HCT116 (cell line): ENCODE data around the gene ZNF653. TPM values are rescaled to one million over a fixed set of nuclear protein-coding genes. Genes with fewer than 3 reads are reported as not detected.
A peak's percentile ranks its signal among the peaks of the same experiment; 100 is the strongest.
"Not testable (repeated sequence)": the region's sequence is repeated elsewhere in the genome, so short reads cannot be mapped to it uniquely, and the experiment has no call there.

Experiments used
- ATAC-seq: fragments of 200-7000 bp; cut with Tn5 transposase; 2 replicates; pipeline ENCODE4 v1.9.1; 2020; ENCODE audit warnings: mild to moderate bottlenecking, moderate library complexity
- BruUV-seq: library from RNA; stranded (reverse); fragments of 400-500 nt; replicated peaks from 2 replicates; lab custom pipeline; 2021; lab: Mats Ljungman, UMichigan
- CTCF ChIA-PET: fragments of 300-600 bp; sonication (Branson Sonifier 250); formaldehyde crosslinking; loops from one replicate; lab custom pipeline; 2021; ENCODE audit warnings: antibody characterized with exemption; lab: Charles Lee
- POLR2A ChIA-PET: fragments of 300-600, 350-600 bp; sonication (Branson Sonifier 250); formaldehyde crosslinking; loops from one replicate; lab custom pipeline; 2021; ENCODE audit warnings: antibody characterized with exemption; lab: Charles Lee
- RAD21 ChIA-PET, 2 experiments: fragments of 300-600 bp; sonication (Branson Sonifier 250); formaldehyde crosslinking; loops; one replicate each; lab custom pipeline; 2023; ENCODE audit warnings: low total read pairs in 2 of 2; ENCODE audit not compliant: uncharacterized antibody in 2 of 2, unreplicated experiment in 2 of 2, low non-redundant PET in 1 of 2; lab: Charles Lee
- DNase-seq: peaks from one replicate; pipeline ENCODE4 v3.0.0-alpha.2; 2010; ENCODE audit warnings: low read depth, low spot score
- H2AFZ ChIP-seq: fragments of 200-600 bp; shearing (Covaris generic), sonication (generic); 2 replicates; pipeline ENCODE4 v1.6.1; 2017; ENCODE audit warnings: low read depth, mixed run types, mixed read lengths, antibody characterized with exemption, low read length; ENCODE audit not compliant: poor library complexity, severe bottlenecking
- H3K27ac ChIP-seq: 2 replicates; pipeline ENCODE4 v1.5.1; 2012; ENCODE audit warnings: low read depth, low read length
- H3K27me3 ChIP-seq: fragments of 200-600 bp; sonication (generic); 2 replicates; pipeline ENCODE4 v1.6.1; 2016; ENCODE audit warnings: mixed run types, low read length, mixed read lengths; ENCODE audit not compliant: insufficient read depth
- H3K36me3 ChIP-seq, 2 experiments: fragments of 200-500 bp in 1 of 2; fragments of 200-600 bp in 1 of 2; sonication (Bioruptor generic) in 1 of 2; sonication (generic) in 1 of 2; 2 replicates each; pipeline versions ENCODE4 v1.5.1 to v1.6.1; 2014 to 2016; ENCODE audit warnings: low read length in 2 of 2, inconsistent platforms in 1 of 2, mixed read lengths in 1 of 2, mixed run types in 1 of 2; ENCODE audit not compliant: insufficient read depth in 2 of 2, control insufficient read depth in 1 of 2
- H3K4me1 ChIP-seq, 2 experiments: fragments of 200-600 bp in 1 of 2; sonication (generic) in 1 of 2; 2 replicates each; pipeline versions ENCODE4 v1.5.1 to v1.6.1; 2012 to 2017; ENCODE audit warnings: low read length in 2 of 2, inconsistent platforms in 1 of 2, mild to moderate bottlenecking in 1 of 2, mixed read lengths in 1 of 2, mixed run types in 1 of 2, moderate library complexity in 1 of 2; ENCODE audit not compliant: insufficient read depth in 2 of 2, control insufficient read depth in 1 of 2
- H3K4me2 ChIP-seq: fragments of 200-600 bp; sonication (generic); 2 replicates; pipeline ENCODE4 v1.6.1; 2017; ENCODE audit warnings: mixed run types, low read length, mixed read lengths
- H3K4me3 ChIP-seq, 2 experiments: fragments of 200-600 bp in 1 of 2; sonication (generic) in 1 of 2; replicated peaks in 1 of 2; 2 replicates each; pipeline ENCODE4 v1.5.1; 2011 to 2016; ENCODE audit warnings: low read length in 2 of 2, control low read depth in 1 of 2, low read depth in 1 of 2, mild to moderate bottlenecking in 1 of 2, mixed read lengths in 1 of 2, mixed run types in 1 of 2
- H3K79me2 ChIP-seq: fragments of 200-600 bp; sonication (generic); 2 replicates; pipeline ENCODE4 v1.6.1; 2017; ENCODE audit warnings: mild to moderate bottlenecking, mixed run types, low read length, moderate library complexity, mixed read lengths; ENCODE audit not compliant: insufficient read depth
- H3K9ac ChIP-seq: fragments of 200-600 bp; sonication (generic); 2 replicates; pipeline ENCODE4 v1.6.1; 2016; ENCODE audit warnings: low read length, mixed read lengths
- H3K9me2 ChIP-seq: fragments of 200-600 bp; sonication (generic), shearing (Covaris generic); 2 replicates; pipeline ENCODE4 v1.6.1; 2017; ENCODE audit warnings: mixed run types, mild to moderate bottlenecking, moderate library complexity; ENCODE audit not compliant: insufficient read depth
- H3K9me3 ChIP-seq, 2 experiments: fragments of 200-500 bp in 1 of 2; fragments of 200-600 bp in 1 of 2; sonication (Bioruptor generic) in 1 of 2; sonication (generic) in 1 of 2; 2 replicates each; pipeline ENCODE4 v1.6.1; 2014 to 2017; ENCODE audit warnings: low read length in 2 of 2, mixed read lengths in 2 of 2, inconsistent platforms in 1 of 2, low read depth in 1 of 2, mild to moderate bottlenecking in 1 of 2, mixed run types in 1 of 2, moderate library complexity in 1 of 2; ENCODE audit not compliant: control insufficient read depth in 1 of 2, insufficient read depth in 1 of 2
- H4K20me1 ChIP-seq: fragments of 200-600 bp; sonication (generic), shearing (Covaris generic); 2 replicates; pipeline ENCODE4 v1.6.1; 2017; ENCODE audit warnings: mixed run types, mild to moderate bottlenecking, moderate library complexity; ENCODE audit not compliant: insufficient read depth
- CBX3 ChIP-seq: IDR thresholded peaks from 2 replicates; pipeline ENCODE4 v1.6.1; 2012; ENCODE audit warnings: low read depth
- ELF1 ChIP-seq: IDR thresholded peaks from 2 replicates; pipeline ENCODE4 v1.6.1; 2012; ENCODE audit warnings: low read depth, borderline replicate concordance
- EZH2phosphoT487 ChIP-seq: fragments of 200-600 bp; IDR thresholded peaks from 2 replicates; pipeline ENCODE4 v1.6.1; 2018; ENCODE audit warnings: antibody characterized with exemption, borderline replicate concordance
- MAX ChIP-seq: IDR thresholded peaks from 2 replicates; pipeline ENCODE4 v1.6.1; 2012
- intact Hi-C: fragments of 100-400 bp; cut with micrococcal nuclease; formaldehyde crosslinking; loops from 2 replicates; pipeline ENCODE4 v1.10.0; 2022
- total RNA-seq: library from RNA; stranded (reverse); gene quantifications from one replicate; pipeline ENCODE4 v1.2.1, GENCODE V29; 2021; ENCODE audit not compliant: unreplicated experiment
- TF ChIP-seq, protein P1 (sequence below): IDR thresholded peaks from 2 replicates; pipeline ENCODE4 v1.6.1; 2012; ENCODE audit warnings: low read depth

ZNF653 gene
- total RNA-seq, 1 experiment from 2014 or later, result 16.1 TPM

- POLR2A ChIA-PET, result no interaction called here
These were observed 29.8 kb downstream of the ZNF653 start for GRCh38 chr19:11475861-11476260.

DNA sequence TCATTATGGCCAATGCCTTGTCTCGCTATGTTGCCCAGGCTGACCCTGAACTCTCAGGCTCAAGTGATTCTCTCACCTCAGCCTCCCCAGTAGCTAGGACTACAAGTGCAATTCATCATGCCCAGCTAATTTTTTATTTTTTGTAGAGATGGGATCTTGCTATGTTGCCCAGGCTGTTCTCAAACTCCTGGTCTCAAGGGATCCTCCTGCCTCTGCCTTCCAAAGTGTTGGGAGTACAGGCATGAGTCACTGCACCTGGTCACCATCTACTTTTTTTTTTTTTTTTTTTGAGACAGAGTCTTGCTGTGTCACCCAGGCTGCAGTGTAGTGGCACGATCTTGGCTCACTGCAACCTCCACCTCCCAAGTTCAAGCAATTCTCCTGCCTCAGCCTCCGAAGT, 30.3 kb downstream of the ZNF653 start:
- BruUV-seq, H4K20me1 ChIP-seq, H2AFZ ChIP-seq, DNase-seq, intact Hi-C loops, H3K9ac ChIP-seq, H3K4me1 ChIP-seq, H3K79me2 ChIP-seq, H3K27ac ChIP-seq, H3K9me3 ChIP-seq, RAD21 ChIA-PET, H3K36me3 ChIP-seq, POLR2A ChIA-PET, H3K4me2 ChIP-seq, H3K9me2 ChIP-seq, H3K27me3 ChIP-seq, H3K4me3 ChIP-seq: not testable (repeated sequence)
- peak; percentile 39; the same call in 1 of the 2 replicates for ATAC-seq
- CTCF ChIA-PET, result interaction anchor here (1.0 kb wide), 1 partner anchor 94 kb away, joined by 3 read pairs; no protein-coding TSS in a partner anchor

More at GRCh38 chr19:11475861-11476260, 29.8 kb downstream of the ZNF653 start:
- Histone ChIP-seq H3K4me3 (no peak overlapping the region), H3K79me2 (no peaks in the 10 kb centered on the region), H3K4me1 (peaks cover 0 to 9% of the 10 kb centered on the region in 2 experiments; a peak in 1 of 4 replicates), H3K9me3 (no peaks in the 10 kb centered on the region), H3K9ac (no peak overlapping the region), H2AFZ (no peak overlapping the region), H3K4me2 (no peak overlapping the region), H3K27ac (no peak overlapping the region), H3K36me3 (no peaks in the 10 kb centered on the region), H3K27me3 (no peaks in the 10 kb centered on the region), H3K9me2 (no peaks in the 10 kb centered on the region), H4K20me1 (no peaks in the 10 kb centered on the region)
- ATAC-seq (no peak), DNase-seq (no peak)
- intact Hi-C loops, result no loop called here
- TF ChIP-seq MAX, result no peak
- no peak for TF ChIP-seq EZH2phosphoT487
- no peak for TF ChIP-seq CBX3
- no peak for TF ChIP-seq ELF1
- TF ChIP-seq, protein P1, sequence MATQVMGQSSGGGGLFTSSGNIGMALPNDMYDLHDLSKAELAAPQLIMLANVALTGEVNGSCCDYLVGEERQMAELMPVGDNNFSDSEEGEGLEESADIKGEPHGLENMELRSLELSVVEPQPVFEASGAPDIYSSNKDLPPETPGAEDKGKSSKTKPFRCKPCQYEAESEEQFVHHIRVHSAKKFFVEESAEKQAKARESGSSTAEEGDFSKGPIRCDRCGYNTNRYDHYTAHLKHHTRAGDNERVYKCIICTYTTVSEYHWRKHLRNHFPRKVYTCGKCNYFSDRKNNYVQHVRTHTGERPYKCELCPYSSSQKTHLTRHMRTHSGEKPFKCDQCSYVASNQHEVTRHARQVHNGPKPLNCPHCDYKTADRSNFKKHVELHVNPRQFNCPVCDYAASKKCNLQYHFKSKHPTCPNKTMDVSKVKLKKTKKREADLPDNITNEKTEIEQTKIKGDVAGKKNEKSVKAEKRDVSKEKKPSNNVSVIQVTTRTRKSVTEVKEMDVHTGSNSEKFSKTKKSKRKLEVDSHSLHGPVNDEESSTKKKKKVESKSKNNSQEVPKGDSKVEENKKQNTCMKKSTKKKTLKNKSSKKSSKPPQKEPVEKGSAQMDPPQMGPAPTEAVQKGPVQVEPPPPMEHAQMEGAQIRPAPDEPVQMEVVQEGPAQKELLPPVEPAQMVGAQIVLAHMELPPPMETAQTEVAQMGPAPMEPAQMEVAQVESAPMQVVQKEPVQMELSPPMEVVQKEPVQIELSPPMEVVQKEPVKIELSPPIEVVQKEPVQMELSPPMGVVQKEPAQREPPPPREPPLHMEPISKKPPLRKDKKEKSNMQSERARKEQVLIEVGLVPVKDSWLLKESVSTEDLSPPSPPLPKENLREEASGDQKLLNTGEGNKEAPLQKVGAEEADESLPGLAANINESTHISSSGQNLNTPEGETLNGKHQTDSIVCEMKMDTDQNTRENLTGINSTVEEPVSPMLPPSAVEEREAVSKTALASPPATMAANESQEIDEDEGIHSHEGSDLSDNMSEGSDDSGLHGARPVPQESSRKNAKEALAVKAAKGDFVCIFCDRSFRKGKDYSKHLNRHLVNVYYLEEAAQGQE, result no peak
- ChIA-PET RAD21 (no interaction called here), CTCF (interaction anchor here (1.0 kb wide), 1 partner anchor 95 kb away, joined by 3 read pairs; no protein-coding TSS in a partner anchor)
- BruUV-seq, result no TSS peak
